Kidney (tissue), 14 donors: ENCODE data around the gene GRIN2B. TPM values are rescaled to one million over a fixed set of nuclear protein-coding genes. Genes with fewer than 3 reads are reported as not detected.

Experiments
- DNase-seq, 5 donors: peaks; one replicate each; pipeline ENCODE4 v3.0.0-alpha.2; 2013 to 2020
- FAIRE-seq: peaks from 2 replicates; lab custom pipeline; 2012; peaks lifted over from hg19 to GRCh38; lab: Jason Lieb, UNC
- H3K27ac ChIP-seq, 2 donors: one replicate each; pipeline ENCODE4 v1.7.0; 2013; ENCODE audit warnings: low read depth in 2 of 2, low read length in 2 of 2, inconsistent platforms in 1 of 2
- H3K27me3 ChIP-seq: one replicate; pipeline ENCODE4 v1.7.1; 2013; ENCODE audit warnings: low read length, inconsistent platforms; ENCODE audit not compliant: control insufficient read depth, insufficient read depth
- H3K36me3 ChIP-seq, 3 donors: one replicate each; pipeline versions ENCODE4 v1.7.0 to v1.7.1; 2013; ENCODE audit warnings: low read length in 3 of 3, control low read depth in 1 of 3, inconsistent platforms in 1 of 3; ENCODE audit not compliant: insufficient read depth in 3 of 3, control insufficient read depth in 2 of 3
- H3K4me1 ChIP-seq, 3 donors: one replicate each; pipeline versions ENCODE4 v1.7.0 to v1.7.1; 2013; ENCODE audit warnings: low read length in 3 of 3, inconsistent platforms in 1 of 3, low read depth in 1 of 3; ENCODE audit not compliant: control insufficient read depth in 2 of 3, insufficient read depth in 2 of 3
- H3K4me3 ChIP-seq, 3 donors: one replicate each; pipeline versions ENCODE4 v1.7.0 to v1.8.1; 2013; ENCODE audit warnings: low read length in 3 of 3, control low read depth in 1 of 3, inconsistent platforms in 1 of 3
- H3K9ac ChIP-seq, 3 donors: one replicate each; pipeline versions ENCODE4 v1.7.0 to v1.7.1; 2013; ENCODE audit warnings: low read length in 3 of 3, control low read depth in 1 of 3, inconsistent platforms in 1 of 3
- H3K9me3 ChIP-seq, 3 donors: one replicate each; pipeline versions ENCODE4 v1.7.0 to v1.7.1; 2013; ENCODE audit warnings: low read length in 3 of 3, control low read depth in 1 of 3, inconsistent platforms in 1 of 3; ENCODE audit not compliant: control insufficient read depth in 2 of 3, insufficient read depth in 1 of 3
- CTCF ChIP-seq: IDR thresholded peaks from 3 replicates; pipeline ENCODE4 v1.5.1; 2012; ENCODE audit warnings: mild to moderate bottlenecking, moderate library complexity, borderline replicate concordance; ENCODE audit not compliant: insufficient read depth; ENCODE audit errors: extremely low read depth
- intact Hi-C: fragments of 100-400 bp; cut with DNase I; formaldehyde crosslinking; loops from one replicate; pipeline ENCODE4 v1.11.1; 2022
- polyA plus RNA-seq: library from polyadenylated mRNA; stranded (reverse); fragments of 350-450 nt; fragmentation: Illumina TruSeq; extraction: RNeasy Lipid Tissue Mini Kit (QIAGEN cat#74804); gene quantifications from one replicate; pipeline ENCODE4 v1.2.3, GENCODE V29; 2014; ENCODE audit warnings: low read depth, low replicate concordance; ENCODE audit not compliant: insufficient read depth
- total RNA-seq: library from RNA; stranded (reverse); fragmentation: NEBNext Ultra II Directional; extraction: Animal tissue kit (Norgen Biotek cat#: 25700); gene quantifications from one replicate; pipeline ENCODE4 v1.2.1, GENCODE V29; 2021
- donor health status: control.
- donor health status: control.
- donor health status: control.
- donor health status: control.
- donor health status: control.
- donor health status: DM: yes; HTN: yes; CAD: no.
- donor health status: Normal renal cell carcinoma (clear cell type).

GRIN2B gene
- total and polyA plus RNA-seq, 2 donors from 2014 or later: 0.26 to 0.63 TPM

GRCh38 chr12:13945641-13946040, 35.8 kb downstream of the GRIN2B start:
- FAIRE-seq (no peak), DNase-seq (no peak)
- Histone ChIP-seq H3K27ac (no peak overlapping the region), H3K9ac (no peak overlapping the region), H3K4me1 (peaks cover 7 to 18% (median 7%) of the 10 kb centered on the region in 3 donors), H3K9me3 (no peaks in the 10 kb centered on the region), H3K36me3 (no peaks in the 10 kb centered on the region), H3K27me3 (no peaks in the 10 kb centered on the region), H3K4me3 (no peak overlapping the region)
- no peak for TF ChIP-seq CTCF
- intact Hi-C loops: no loop called here

DNA sequence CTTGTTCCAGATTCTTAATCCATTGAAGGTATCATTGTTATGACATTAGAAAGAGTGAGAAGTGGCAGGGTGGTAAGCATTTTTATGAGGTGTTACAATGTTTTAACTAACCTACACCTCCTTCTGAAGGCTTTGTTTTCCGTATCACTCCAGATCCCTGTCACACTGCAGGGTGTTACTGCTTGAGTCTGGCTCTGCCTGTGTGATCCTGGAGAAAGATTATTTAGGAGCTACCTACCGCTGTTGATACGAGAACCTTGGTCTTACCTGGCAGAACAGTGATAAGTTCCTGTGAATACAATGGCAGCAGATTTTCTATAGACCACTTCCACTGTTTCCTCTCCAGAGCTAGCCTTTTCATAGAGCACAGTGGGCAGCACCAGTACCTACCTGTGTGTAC, 36.2 kb downstream of the GRIN2B start:
- intact Hi-C loops: no loop called here

DNA sequence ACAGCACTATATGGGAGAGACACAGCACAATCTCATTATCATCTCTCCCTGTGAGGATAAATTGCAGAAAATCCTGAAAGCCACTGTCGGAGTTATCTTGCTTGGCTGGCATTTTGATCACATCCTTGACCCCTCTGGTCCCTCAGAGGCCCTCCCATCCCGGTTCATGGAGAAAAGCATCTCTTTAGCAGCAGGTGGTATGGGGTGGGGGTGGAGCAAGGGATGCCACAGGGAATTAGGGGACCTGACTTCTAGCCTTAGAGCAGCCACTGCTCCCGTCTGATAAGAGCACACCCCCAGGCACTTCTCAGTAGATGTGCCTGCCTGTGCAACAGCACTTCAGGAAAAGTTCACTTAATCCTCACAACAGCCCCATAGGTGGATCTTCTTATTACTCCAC, 38.6 kb downstream of the GRIN2B start:
- Histone ChIP-seq H3K4me3 (no peak overlapping the region), H3K9ac (no peak overlapping the region), H3K4me1 (peaks cover 7 to 21% (median 7%) of the 10 kb centered on the region in 3 donors), H3K27me3 (no peaks in the 10 kb centered on the region), H3K36me3 (no peaks in the 10 kb centered on the region), H3K27ac (no peak overlapping the region), H3K9me3 (no peaks in the 10 kb centered on the region)
- TF ChIP-seq CTCF: no peak
- FAIRE-seq (no peak), DNase-seq (no peak)
- intact Hi-C loops: no loop called here

More for the DNA sequence above, 36.2 kb downstream of the GRIN2B start:
- Histone ChIP-seq H3K27ac (no peak overlapping the region), H3K36me3 (no peaks in the 10 kb centered on the region), H3K9ac (no peak overlapping the region), H3K27me3 (no peaks in the 10 kb centered on the region), H3K9me3 (no peaks in the 10 kb centered on the region), H3K4me1 (peaks cover 7 to 21% (median 7%) of the 10 kb centered on the region in 3 donors), H3K4me3 (no peak overlapping the region)
- no peak for TF ChIP-seq CTCF
- DNase-seq (no peak), FAIRE-seq (no peak)
